K562 (cell line): ENCODE measurements around the gene PLPP4. TPM values are rescaled to one million over a fixed set of nuclear protein-coding genes. Genes with fewer than 3 reads are reported as not detected.
A peak's percentile ranks its signal among the peaks of the same experiment; 100 is the strongest.

ENCODE experiments used
- EHMT2 ChIP-seq: fragments of 450-650 bp; IDR thresholded peaks from 2 replicates; pipeline ENCODE4 v1.6.1; 2018; ENCODE audit warnings: antibody characterized with exemption
- NRF1 ChIP-seq, 2 experiments: fragments of 450-650 bp; IDR thresholded peaks in 1 of 2; conservative IDR thresholded peaks in 1 of 2; 2 replicates each; pipeline ENCODE4 v1.6.1; 2014; ENCODE audit warnings: mild to moderate bottlenecking in 2 of 2
- REST ChIP-seq, 2 experiments: fragments of 450-650 bp; formaldehyde crosslinking in 1 of 2; IDR thresholded peaks; 2 replicates each; pipeline versions ENCODE4 v1.4.0 to v1.6.1; 2014 to 2020; ENCODE audit warnings: mild to moderate bottlenecking in 2 of 2, borderline replicate concordance in 1 of 2, low read depth in 1 of 2
- polyA plus RNA-seq, 8 experiments: library from polyadenylated mRNA; depleted of rRNA in 4 of 8; stranded (reverse) in 5 of 8; unstranded in 3 of 8; fragments of >200 nt; fragmentation: Nextera tagmentation in 2 of 8; fragmentation: Illumina TruSeq in 1 of 8; extraction: Ambion mirVana in 2 of 8; extraction: Trizol in 1 of 8; gene quantifications; 2 replicates each; pipeline versions ENCODE4 v1.2.1 to v1.2.3, GENCODE V29; 2011 to 2014; ENCODE audit warnings: inconsistent platforms in 1 of 8, missing spikeins in 1 of 8
- total RNA-seq, 7 experiments: library from RNA; depleted of rRNA in 6 of 7; stranded (reverse); fragments of >200 nt in 6 of 7; fragmentation: Illumina TruSeq in 2 of 7; extraction: Trizol in 2 of 7; gene quantifications; 2 replicates each; pipeline versions ENCODE4 v1.2.1 to v1.2.3, GENCODE V29; 2011 to 2021; ENCODE audit warnings: low replicate concordance in 1 of 7

Gene PLPP4
- total and polyA plus RNA-seq, 9 of the 15 experiments (the other 6 are each of a cell fraction or from before 2014, with no cell fraction given): 0.08 TPM; not detected in 8

DNA sequence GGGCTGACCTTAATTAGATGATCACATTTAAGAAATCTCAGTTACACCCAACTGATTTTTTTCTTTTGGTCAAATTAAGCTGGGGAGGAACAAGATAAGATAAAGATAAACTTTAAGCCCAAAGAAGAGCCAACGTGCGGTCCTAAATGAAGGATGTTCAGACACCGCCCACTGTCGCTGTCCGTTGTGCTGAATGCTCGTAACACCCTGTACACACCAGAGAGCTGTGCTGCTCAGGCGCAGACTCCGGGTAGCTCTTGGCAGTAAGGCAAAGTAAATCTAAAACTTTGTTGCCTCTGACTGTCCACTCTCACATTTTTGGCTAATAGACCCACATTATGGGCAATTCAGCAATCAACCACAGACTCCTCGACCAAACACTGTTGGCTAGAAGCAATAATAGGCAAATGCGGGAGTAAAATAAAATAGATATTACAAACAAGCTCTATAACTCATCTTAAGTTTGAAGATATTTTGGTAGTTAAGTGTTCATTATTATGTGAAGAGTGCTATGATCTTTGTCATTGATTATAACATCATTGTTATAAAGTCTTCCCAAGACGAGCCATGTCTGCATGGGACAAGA lies 57.1 kb downstream of the PLPP4 start (continued):
- TF ChIP-seq REST (IDR thresholded peaks at IDR 0.05; ENCODE audit: borderline replicate concordance): peak; percentile 98
- peak; percentile 91 for TF ChIP-seq REST (CRISPR knock-in tag; IDR thresholded peaks at IDR 0.05; ENCODE audit: low read depth)
- TF ChIP-seq NRF1 (conservative IDR thresholded peaks at IDR 0.05 in 1 of 2, IDR thresholded peaks at IDR 0.05 in 1 of 2): peak; percentile 36 to 65
- TF ChIP-seq EHMT2: peak; percentile 94
